HG03378 (cell line): Measurements from ENCODE around the gene IPO5.

ENCODE experiments used
- ATAC-seq: cut with Tn5 transposase; IDR thresholded peaks from one replicate; pipeline ENCODE4 v1.9.1; 2021; ENCODE audit warnings: mild to moderate bottlenecking, moderate library complexity; ENCODE audit not compliant: unreplicated experiment

Gene IPO5

GRCh38 chr13:97953376-97953970 lies at the start of gene IPO5:
Gene IPO5 (plus strand): TSS chr13:97953675. CDS start chr13:97976697, 23,022 bp downstream.
- ATAC-seq, result no peak

GRCh38 chr13:97904059-97904458 lies 49.4 kb upstream of the IPO5 start:
- no peak for ATAC-seq

GRCh38 chr13:97905517-97905916 lies 48.0 kb upstream of the IPO5 start:
- ATAC-seq, result no peak

GRCh38 chr13:97911311-97912138 lies 42.0 kb upstream of the IPO5 start:
- no peak for ATAC-seq

- ATAC-seq, result no peak
Observed at GRCh38 chr13:97912139-97912535, 41.3 kb upstream of the IPO5 start.

- no peak for ATAC-seq
Observed at GRCh38 chr13:97913206-97913605, 40.3 kb upstream of the IPO5 start.

- ATAC-seq, result no peak
Observed at GRCh38 chr13:97914540-97914939, 38.9 kb upstream of the IPO5 start.

GRCh38 chr13:97921176-97921816 lies 32.2 kb upstream of the IPO5 start:
- ATAC-seq, result no peak

- ATAC-seq, result no peak
Observed at GRCh38 chr13:97928301-97928700, 25.2 kb upstream of the IPO5 start.

- no peak for ATAC-seq
Observed at GRCh38 chr13:97932036-97932435, 21.4 kb upstream of the IPO5 start.

GRCh38 chr13:97932647-97933046 lies 20.8 kb upstream of the IPO5 start:
- no peak for ATAC-seq

GRCh38 chr13:97933776-97934175 lies 19.7 kb upstream of the IPO5 start:
- no peak for ATAC-seq

GRCh38 chr13:97934590-97934989 lies 18.9 kb upstream of the IPO5 start:
- no peak for ATAC-seq

GRCh38 chr13:97935071-97935470 lies 18.4 kb upstream of the IPO5 start:
- no peak for ATAC-seq

GRCh38 chr13:97936036-97936435 lies 17.4 kb upstream of the IPO5 start:
- no peak for ATAC-seq

- ATAC-seq, result no peak
Observed at GRCh38 chr13:97938706-97939475, 14.6 kb upstream of the IPO5 start.

- no peak for ATAC-seq
Observed at GRCh38 chr13:97944396-97945029, 9.0 kb upstream of the IPO5 start.

GRCh38 chr13:97945342-97945741 lies 8.1 kb upstream of the IPO5 start:
- no peak for ATAC-seq

- ATAC-seq, result peak; percentile 58
Observed at GRCh38 chr13:97945792-97946419, 7.6 kb upstream of the IPO5 start.

GRCh38 chr13:97946951-97947588 lies 6.4 kb upstream of the IPO5 start:
- no peak for ATAC-seq
